HepG2 (cell line): Measurements from ENCODE around the gene FOXD2. TPM values are rescaled to one million over a fixed set of nuclear protein-coding genes. Genes with fewer than 3 reads are reported as not detected.

Experiments used
- ATAC-seq: fragments of 200-7000 bp; cut with Tn5 transposase; 3 replicates; pipeline ENCODE4 v1.9.1; 2020; ENCODE audit warnings: mild to moderate bottlenecking, moderate library complexity
- BruUV-seq: library from RNA; stranded (reverse); fragments of 400-500 nt; replicated peaks from 2 replicates; lab custom pipeline; 2021; lab: Mats Ljungman, UMichigan
- CTCF ChIA-PET: fragments of 300-600 bp; formaldehyde crosslinking; extraction: SDS; loops from one replicate; lab custom pipeline; 2021; ENCODE audit warnings: low total read pairs, inconsistent platforms, low intra/inter-chr PET ratio; lab: Yijun Ruan, JAX
- POLR2A ChIA-PET: fragments of 350-600 bp; sonication (Branson Sonifier 250); formaldehyde crosslinking; loops from one replicate; lab custom pipeline; 2020; ENCODE audit warnings: antibody characterized with exemption, inconsistent platforms; lab: Yijun Ruan, JAX
- DNase-seq: peaks from one replicate; pipeline ENCODE4 v3.0.0-alpha.2; 2015; ENCODE audit warnings: low spot score
- FAIRE-seq: peaks from 3 replicates; lab custom pipeline; 2011; peaks lifted over from hg19 to GRCh38; lab: Jason Lieb, UNC
- H2AFZ ChIP-seq: one replicate; pipeline ENCODE4 v1.6.1; 2011; ENCODE audit warnings: low read length, inconsistent platforms
- H3K27ac ChIP-seq: fragments of 300-600 bp; 3 replicates; pipeline ENCODE4 v1.8.0; 2011; ENCODE audit warnings: mixed run types, mild to moderate bottlenecking, mixed read lengths, low read length, inconsistent platforms; ENCODE audit not compliant: insufficient read depth; ENCODE audit errors: extremely low read length
- H3K27me3 ChIP-seq, 2 experiments: fragments of 200-600 bp in 1 of 2; 2 replicates in 1 of 2; 3 replicates in 1 of 2; pipeline versions ENCODE4 v1.6.0 to v1.8.0; 2011; ENCODE audit warnings: low read length in 2 of 2, mild to moderate bottlenecking in 2 of 2, moderate library complexity in 2 of 2, inconsistent platforms in 1 of 2; ENCODE audit not compliant: insufficient read depth in 2 of 2, control insufficient read depth in 1 of 2
- H3K36me3 ChIP-seq, 2 experiments: fragments of 200-600 bp in 1 of 2; replicated peaks in 1 of 2; 2 replicates in 1 of 2; 3 replicates in 1 of 2; pipeline versions ENCODE4 v1.5.1 to v1.8.0; 2011; ENCODE audit warnings: low read length in 2 of 2, inconsistent platforms in 1 of 2; ENCODE audit not compliant: insufficient read depth in 2 of 2, control insufficient read depth in 1 of 2
- H3K4me1 ChIP-seq: 2 replicates; pipeline ENCODE4 v1.5.1; 2012; ENCODE audit warnings: low read length, inconsistent platforms; ENCODE audit not compliant: insufficient read depth
- H3K4me2 ChIP-seq: 2 replicates; pipeline ENCODE4 v1.6.0; 2011; ENCODE audit warnings: low read depth, low read length, inconsistent platforms
- H3K4me3 ChIP-seq, 3 experiments: fragments of 200-600 bp in 1 of 3; sonication (generic), shearing (Covaris generic) in 1 of 3; replicated peaks in 1 of 3; 2 replicates each; pipeline ENCODE4 v1.5.1; 2011 to 2016; ENCODE audit warnings: low read length in 3 of 3, inconsistent platforms in 2 of 3, low read depth in 2 of 3, mild to moderate bottlenecking in 2 of 3, control low read depth in 1 of 3, mixed read lengths in 1 of 3; ENCODE audit not compliant: insufficient read depth in 1 of 3
- H3K79me2 ChIP-seq: one replicate; pipeline ENCODE4 v1.6.1; 2011; ENCODE audit warnings: low read length, inconsistent platforms; ENCODE audit not compliant: insufficient read depth
- H3K9ac ChIP-seq: 2 replicates; pipeline ENCODE4 v1.6.0; 2011; ENCODE audit warnings: mild to moderate bottlenecking, low read depth, low read length, inconsistent platforms; ENCODE audit not compliant: insufficient read depth
- H3K9me3 ChIP-seq: 2 replicates; pipeline ENCODE4 v1.5.1; 2012; ENCODE audit warnings: mild to moderate bottlenecking, low read length
- H4K20me1 ChIP-seq: 2 replicates; pipeline ENCODE4 v1.6.0; 2011; ENCODE audit warnings: inconsistent platforms, mild to moderate bottlenecking, low read length, moderate library complexity; ENCODE audit not compliant: insufficient read depth
- AKNA ChIP-seq: sonication (generic); formaldehyde crosslinking; IDR thresholded peaks from 2 replicates; pipeline ENCODE4 v1.4.0; 2020; ENCODE audit warnings: missing genetic modification reagents, borderline replicate concordance
- HMG20B ChIP-seq: conservative IDR thresholded peaks from 2 replicates; pipeline ENCODE4 v1.6.1; 2016; ENCODE audit warnings: missing genetic modification reagents, missing compliant biosample characterization
- MAFK ChIP-seq, 2 experiments: IDR thresholded peaks in 1 of 2; conservative IDR thresholded peaks in 1 of 2; 2 replicates each; pipeline ENCODE4 v1.6.1; 2011; ENCODE audit warnings: improper control_type of control experiment in 2 of 2, low read length in 2 of 2
- SAP130 ChIP-seq: IDR thresholded peaks from 2 replicates; pipeline ENCODE4 v1.6.1; 2016; ENCODE audit warnings: low read depth
- TEAD3 ChIP-seq: optimal IDR thresholded peaks from 2 replicates; pipeline ENCODE3; 2016; ENCODE audit warnings: borderline replicate concordance
- THAP7 ChIP-seq: sonication (generic); formaldehyde crosslinking; IDR thresholded peaks from 2 replicates; pipeline ENCODE4 v1.8.1; 2023; ENCODE audit warnings: mild to moderate bottlenecking, missing genetic modification reagents
- TP53 ChIP-seq: sonication (generic); formaldehyde crosslinking; conservative IDR thresholded peaks from 2 replicates; pipeline ENCODE4 v1.4.0; 2020; ENCODE audit warnings: missing genetic modification reagents
- ZNF737 ChIP-seq: sonication (generic); formaldehyde crosslinking; IDR thresholded peaks from 2 replicates; pipeline ENCODE4 v1.5.0; 2020; ENCODE audit warnings: missing genetic modification reagents, mild to moderate bottlenecking, borderline replicate concordance
- WGBS: methylation state at CpG from one replicate; pipeline ENCODE4 v1.1.6; 2017; ENCODE audit warnings: low lambda C conversion rate; 5-methylcytosine and 5-hydroxymethylcytosine counted together
- in situ Hi-C: cut with HindIII; loops from 2 replicates; pipeline ENCODE4 v1.10.0; 2017; ENCODE audit warnings: low pct_unique_long_range_greater_than_20kb; ENCODE audit not compliant: extremely low pct_ligation_motif_present
- intact Hi-C: fragments of 100-400 bp; cut with micrococcal nuclease; formaldehyde crosslinking; loops from one replicate; pipeline ENCODE4 v1.10.0; 2022; ENCODE audit not compliant: unreplicated experiment
- polyA plus RNA-seq, 8 experiments: library from polyadenylated mRNA; depleted of rRNA in 3 of 8; stranded (reverse) in 7 of 8; unstranded in 1 of 8; fragments of >200 nt; fragmentation: Illumina TruSeq in 4 of 8; extraction: Trizol in 4 of 8; gene quantifications; 2 replicates each; pipeline versions ENCODE4 v1.2.1 to v1.2.3, GENCODE V29; 2011 to 2016; ENCODE audit warnings: low read depth in 4 of 8, missing spikeins in 1 of 8, mixed read lengths in 1 of 8; ENCODE audit not compliant: insufficient read depth in 1 of 8
- total RNA-seq, 5 experiments: library from RNA; depleted of rRNA; stranded (reverse); fragments of >200 nt; fragmentation: Illumina TruSeq; extraction: Trizol; gene quantifications; 2 replicates each; pipeline ENCODE4 v1.2.3, GENCODE V29; 2016; ENCODE audit warnings: low read depth in 1 of 5
- TF ChIP-seq, protein P1 (sequence below): sonication (generic); formaldehyde crosslinking; conservative IDR thresholded peaks from 2 replicates; pipeline ENCODE4 v1.4.0; 2020; ENCODE audit warnings: missing genetic modification reagents

The FOXD2 gene
- total and polyA plus RNA-seq, 2 of the 13 experiments (the other 11 are each of a cell fraction or from before 2014, with no cell fraction given), result 0.01 to 0.09 TPM

GRCh38 chr1:47460040-47460439, 22.2 kb downstream of the FOXD2 start:
- Histone ChIP-seq H3K79me2 (no peaks in the 10 kb centered on the region), H3K36me3 (no peaks in the 10 kb centered on the region), H2AFZ (no peak overlapping the region), H3K9ac (no peak overlapping the region), H3K9me3 (no peaks in the 10 kb centered on the region), H3K27me3 (peaks cover 3 to 55% of the 10 kb centered on the region in 2 experiments), H3K4me3 (no peak overlapping the region), H4K20me1 (0 out of 2 replicates have a peak, but pooled peaks cover 2% of the 10 kb centered on the region), H3K4me1 (no peaks in the 10 kb centered on the region), H3K27ac (no peak overlapping the region), H3K4me2 (no peak overlapping the region)
- 14% methylated on average over 5 of the region's 5 CpGs for WGBS
- intact Hi-C loops, result no loop called here
- no peak for FAIRE-seq
- ChIA-PET POLR2A (no interaction called here), CTCF (no interaction called here)
- no peak for DNase-seq
- TF ChIP-seq AKNA (CRISPR knock-in tag), result no peak
- no peak for TF ChIP-seq TP53 (CRISPR knock-in tag)
- TF ChIP-seq SAP130 (CRISPR knock-in tag), result no peak
- in situ Hi-C loops, result no loop called here
- no peak for ATAC-seq
- no TSS peak for BruUV-seq

DNA sequence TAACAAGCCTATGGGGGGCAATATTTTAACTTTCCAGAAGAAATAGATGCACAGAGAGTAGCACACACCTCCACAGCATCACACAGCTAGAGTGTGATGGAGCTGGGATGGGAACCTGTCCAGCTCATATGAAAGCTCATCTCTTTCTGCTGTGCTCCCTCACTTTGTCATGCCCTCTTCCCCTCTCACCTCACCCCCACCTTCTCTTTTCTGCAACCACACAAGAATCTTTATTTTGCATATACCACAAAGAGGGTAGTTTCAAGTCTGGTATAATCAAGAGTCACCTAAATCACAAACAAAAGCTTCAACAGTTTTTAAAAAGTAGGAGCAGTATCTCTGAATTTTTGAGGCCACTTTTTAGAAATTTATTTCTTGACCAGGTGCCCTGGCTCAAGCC, 22.6 kb downstream of the FOXD2 start:
- no TSS peak for BruUV-seq
- no peak overlapping the region for H2AFZ ChIP-seq
- FAIRE-seq, result no peak
- TF ChIP-seq TEAD3 (CRISPR knock-in tag), result no peak
- no peak for TF ChIP-seq HMG20B
- no peak for TF ChIP-seq MAFK (conservative IDR thresholded peaks at IDR 0.05 in 1 of 2, IDR thresholded peaks at IDR 0.05 in 1 of 2; ENCODE audit: low read length in 2 of 2)
- TF ChIP-seq, protein P1, sequence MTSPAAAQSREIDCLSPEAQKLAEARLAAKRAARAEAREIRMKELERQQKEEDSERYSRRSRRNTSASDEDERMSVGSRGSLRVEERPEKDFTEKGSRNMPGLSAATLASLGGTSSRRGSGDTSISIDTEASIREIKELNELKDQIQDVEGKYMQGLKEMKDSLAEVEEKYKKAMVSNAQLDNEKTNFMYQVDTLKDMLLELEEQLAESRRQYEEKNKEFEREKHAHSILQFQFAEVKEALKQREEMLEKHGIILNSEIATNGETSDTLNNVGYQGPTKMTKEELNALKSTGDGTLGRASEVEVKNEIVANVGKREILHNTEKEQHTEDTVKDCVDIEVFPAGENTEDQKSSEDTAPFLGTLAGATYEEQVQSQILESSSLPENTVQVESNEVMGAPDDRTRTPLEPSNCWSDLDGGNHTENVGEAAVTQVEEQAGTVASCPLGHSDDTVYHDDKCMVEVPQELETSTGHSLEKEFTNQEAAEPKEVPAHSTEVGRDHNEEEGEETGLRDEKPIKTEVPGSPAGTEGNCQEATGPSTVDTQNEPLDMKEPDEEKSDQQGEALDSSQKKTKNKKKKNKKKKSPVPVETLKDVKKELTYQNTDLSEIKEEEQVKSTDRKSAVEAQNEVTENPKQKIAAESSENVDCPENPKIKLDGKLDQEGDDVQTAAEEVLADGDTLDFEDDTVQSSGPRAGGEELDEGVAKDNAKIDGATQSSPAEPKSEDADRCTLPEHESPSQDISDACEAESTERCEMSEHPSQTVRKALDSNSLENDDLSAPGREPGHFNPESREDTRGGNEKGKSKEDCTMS (CRISPR knock-in tag), result no peak
- TF ChIP-seq THAP7 (CRISPR knock-in tag), result no peak
- no peak for TF ChIP-seq ZNF737 (CRISPR knock-in tag)

More for the DNA sequence above, 22.6 kb downstream of the FOXD2 start:
- Histone ChIP-seq H4K20me1 (0 out of 2 replicates have a peak, but pooled peaks cover 2% of the 10 kb centered on the region), H3K4me1 (no peaks in the 10 kb centered on the region), H3K4me3 (no peak overlapping the region), H3K4me2 (no peak overlapping the region), H3K27me3 (peaks cover 3 to 54% of the 10 kb centered on the region in 2 experiments), H3K27ac (no peak overlapping the region), H3K9ac (no peak overlapping the region), H3K9me3 (no peaks in the 10 kb centered on the region), H3K79me2 (no peaks in the 10 kb centered on the region), H3K36me3 (no peaks in the 10 kb centered on the region)
- DNase-seq, result no peak
- POLR2A ChIA-PET, result no interaction called here
- no peak for ATAC-seq
- in situ Hi-C loops, result no loop called here
- CTCF ChIA-PET, result no interaction called here
- intact Hi-C loops, result no loop called here
